ENCODE data around the gene TSPAN33.
A peak's percentile ranks its signal among the peaks of the same experiment; 100 is the strongest.

TSPAN33 gene

GRCh38 chr7:129136887-129137642, 7.4 kb upstream of the TSPAN33 start:
- DNase-seq = no peak

GRCh38 chr7:129143724-129144094, 798 bp upstream of the TSPAN33 start:
- no peak for DNase-seq

GRCh38 chr7:129144834-129145668, 544 bp downstream of the TSPAN33 start:
- no peak for DNase-seq

- DNase-seq = no peak
Observed at GRCh38 chr7:129146237-129146979, 1.9 kb downstream of the TSPAN33 start.

- no peak for DNase-seq
Observed at GRCh38 chr7:129147731-129148130, 3.2 kb downstream of the TSPAN33 start.

- no peak for DNase-seq
Observed at GRCh38 chr7:129149511-129149910, 5.0 kb downstream of the TSPAN33 start.

GRCh38 chr7:129150199-129150996, 5.9 kb downstream of the TSPAN33 start:
- DNase-seq = no peak

- no peak for DNase-seq
Observed at GRCh38 chr7:129157651-129158050, 13.1 kb downstream of the TSPAN33 start.

- no peak for DNase-seq
Observed at GRCh38 chr7:129159539-129159938, 15.0 kb downstream of the TSPAN33 start.

GRCh38 chr7:129160161-129160905, 15.8 kb downstream of the TSPAN33 start:
- DNase-seq = no peak

- no peak for DNase-seq
Observed at GRCh38 chr7:129161524-129162225, 17.2 kb downstream of the TSPAN33 start.

- no peak for DNase-seq
Observed at GRCh38 chr7:129162732-129163131, 18.2 kb downstream of the TSPAN33 start.

GRCh38 chr7:129163875-129164544, 19.5 kb downstream of the TSPAN33 start:
- peak; percentile 50 for DNase-seq

GRCh38 chr7:129166745-129167144, 22.2 kb downstream of the TSPAN33 start:
- no peak for DNase-seq

GRCh38 chr7:129167817-129168216, 23.3 kb downstream of the TSPAN33 start:
- DNase-seq = no peak

GRCh38 chr7:129168231-129169021, 23.9 kb downstream of the TSPAN33 start:
- no peak for DNase-seq

- DNase-seq = peak; percentile 55
Observed at GRCh38 chr7:129169171-129169671, 24.7 kb downstream of the TSPAN33 start.

- no peak for DNase-seq
Observed at GRCh38 chr7:129169686-129170440, 25.4 kb downstream of the TSPAN33 start.
